Loucy (cell line): ENCODE results near the gene GARRE1.

Experiments used
- H2AFZ ChIP-seq: fragments of 200-600 bp; sonication (generic); 2 replicates; pipeline ENCODE4 v1.6.0; 2016; ENCODE audit warnings: antibody characterized with exemption, mild to moderate bottlenecking, low read length, moderate library complexity
- H3F3A ChIP-seq: fragments of 200-600 bp; 2 replicates; pipeline ENCODE4 v1.6.0; 2016; ENCODE audit warnings: antibody characterized with exemption, low read depth, mild to moderate bottlenecking
- H3K27me3 ChIP-seq: fragments of 200-600 bp; sonication (generic); 2 replicates; pipeline ENCODE4 v1.6.1; 2014; ENCODE audit warnings: low read length, mild to moderate bottlenecking; ENCODE audit not compliant: insufficient read depth, poor library complexity, severe bottlenecking
- H3K36me3 ChIP-seq: fragments of 200-600 bp; sonication (generic); 2 replicates; pipeline ENCODE4 v1.6.1; 2016; ENCODE audit warnings: low read length; ENCODE audit not compliant: insufficient read depth
- H3K4me1 ChIP-seq: fragments of 200-600 bp; sonication (generic); 2 replicates; pipeline ENCODE4 v1.5.1; 2014; ENCODE audit warnings: low read length, mild to moderate bottlenecking; ENCODE audit not compliant: insufficient read depth, poor library complexity, severe bottlenecking
- H3K4me2 ChIP-seq: fragments of 200-600 bp; sonication (generic); 2 replicates; pipeline ENCODE4 v1.6.0; 2014; ENCODE audit warnings: antibody characterized with exemption, low read length, low read depth, mild to moderate bottlenecking; ENCODE audit not compliant: poor library complexity, severe bottlenecking
- H3K4me3 ChIP-seq: fragments of 200-600 bp; sonication (generic); 2 replicates; pipeline ENCODE4 v1.5.1; 2014; ENCODE audit warnings: low read length, mild to moderate bottlenecking, mixed read lengths; ENCODE audit not compliant: poor library complexity, severe bottlenecking
- H3K79me2 ChIP-seq: fragments of 200-600 bp; sonication (generic); 2 replicates; pipeline ENCODE4 v1.6.1; 2014; ENCODE audit warnings: low read length; ENCODE audit not compliant: insufficient read depth
- H3K9ac ChIP-seq: fragments of 200-600 bp; sonication (generic); 2 replicates; pipeline ENCODE4 v1.6.0; 2014; ENCODE audit warnings: mild to moderate bottlenecking, low read depth, low read length, moderate library complexity; ENCODE audit not compliant: poor library complexity, severe bottlenecking
- H3K9me2 ChIP-seq: fragments of 200-600 bp; sonication (generic); replicated peaks from 2 replicates; pipeline ENCODE4 v1.6.1; 2016; ENCODE audit warnings: low read depth, low read length, mixed read lengths
- H3K9me3 ChIP-seq: fragments of 200-600 bp; sonication (generic); 2 replicates; pipeline ENCODE4 v1.6.1; 2014; ENCODE audit warnings: mild to moderate bottlenecking, antibody characterized with exemption, low read length, low read depth; ENCODE audit not compliant: insufficient read depth
- H4K20me1 ChIP-seq: fragments of 200-600 bp; sonication (generic); 2 replicates; pipeline ENCODE4 v1.6.0; 2014; ENCODE audit warnings: antibody characterized with exemption, low read length, mild to moderate bottlenecking; ENCODE audit not compliant: insufficient read depth, poor library complexity, severe bottlenecking
- EZH2phosphoT487 ChIP-seq: fragments of 200-600 bp; IDR thresholded peaks from 2 replicates; pipeline ENCODE4 v1.6.1; 2018; ENCODE audit warnings: antibody characterized with exemption, mild to moderate bottlenecking, moderate library complexity, borderline replicate concordance
- TF ChIP-seq, protein P1 (sequence below): fragments of 200-600 bp; sonication (generic); conservative IDR thresholded peaks from 2 replicates; pipeline ENCODE4 v1.5.1; 2014; ENCODE audit warnings: mild to moderate bottlenecking, antibody characterized with exemption, low read length

GARRE1 gene

DNA sequence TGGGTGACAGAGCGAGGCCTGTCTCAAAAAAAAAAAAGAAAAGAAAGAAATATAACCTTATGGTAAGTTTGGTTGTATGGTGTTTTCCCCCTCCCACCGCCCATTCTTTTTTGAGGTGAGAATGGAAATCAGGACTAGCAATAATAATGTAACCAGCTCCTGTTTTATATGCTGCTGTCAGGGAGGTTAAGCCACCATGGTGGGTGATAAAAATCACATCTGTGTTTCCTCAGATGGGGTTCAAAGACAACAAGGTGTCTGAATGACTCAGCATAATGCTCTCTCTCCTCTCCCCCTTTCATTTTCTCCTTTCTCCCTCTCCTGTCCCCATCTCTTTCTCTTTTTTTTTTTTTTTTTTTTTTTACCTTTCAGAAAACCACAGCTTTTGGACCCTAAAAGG is 28.3 kb upstream of the GARRE1 start:
- Histone ChIP-seq H3K9me2 (no peaks in the 10 kb centered on the region), H4K20me1 (peaks cover 60% of the 10 kb centered on the region), H3F3A (peaks cover 5% of the 10 kb centered on the region; the same call in 1 of the 2 replicates), H3K27me3 (no peaks in the 10 kb centered on the region), H3K36me3 (peaks cover 92% of the 10 kb centered on the region), H3K9me3 (no peaks in the 10 kb centered on the region), H2AFZ (no peak overlapping the region), H3K79me2 (no peaks in the 10 kb centered on the region), H3K4me3 (no peak overlapping the region), H3K9ac (no peak overlapping the region), H3K4me1 (peaks cover 17% of the 10 kb centered on the region), H3K4me2 (no peak overlapping the region)
- TF ChIP-seq, protein P1, sequence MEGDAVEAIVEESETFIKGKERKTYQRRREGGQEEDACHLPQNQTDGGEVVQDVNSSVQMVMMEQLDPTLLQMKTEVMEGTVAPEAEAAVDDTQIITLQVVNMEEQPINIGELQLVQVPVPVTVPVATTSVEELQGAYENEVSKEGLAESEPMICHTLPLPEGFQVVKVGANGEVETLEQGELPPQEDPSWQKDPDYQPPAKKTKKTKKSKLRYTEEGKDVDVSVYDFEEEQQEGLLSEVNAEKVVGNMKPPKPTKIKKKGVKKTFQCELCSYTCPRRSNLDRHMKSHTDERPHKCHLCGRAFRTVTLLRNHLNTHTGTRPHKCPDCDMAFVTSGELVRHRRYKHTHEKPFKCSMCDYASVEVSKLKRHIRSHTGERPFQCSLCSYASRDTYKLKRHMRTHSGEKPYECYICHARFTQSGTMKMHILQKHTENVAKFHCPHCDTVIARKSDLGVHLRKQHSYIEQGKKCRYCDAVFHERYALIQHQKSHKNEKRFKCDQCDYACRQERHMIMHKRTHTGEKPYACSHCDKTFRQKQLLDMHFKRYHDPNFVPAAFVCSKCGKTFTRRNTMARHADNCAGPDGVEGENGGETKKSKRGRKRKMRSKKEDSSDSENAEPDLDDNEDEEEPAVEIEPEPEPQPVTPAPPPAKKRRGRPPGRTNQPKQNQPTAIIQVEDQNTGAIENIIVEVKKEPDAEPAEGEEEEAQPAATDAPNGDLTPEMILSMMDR, result no peak
- TF ChIP-seq EZH2phosphoT487, result no peak

DNA sequence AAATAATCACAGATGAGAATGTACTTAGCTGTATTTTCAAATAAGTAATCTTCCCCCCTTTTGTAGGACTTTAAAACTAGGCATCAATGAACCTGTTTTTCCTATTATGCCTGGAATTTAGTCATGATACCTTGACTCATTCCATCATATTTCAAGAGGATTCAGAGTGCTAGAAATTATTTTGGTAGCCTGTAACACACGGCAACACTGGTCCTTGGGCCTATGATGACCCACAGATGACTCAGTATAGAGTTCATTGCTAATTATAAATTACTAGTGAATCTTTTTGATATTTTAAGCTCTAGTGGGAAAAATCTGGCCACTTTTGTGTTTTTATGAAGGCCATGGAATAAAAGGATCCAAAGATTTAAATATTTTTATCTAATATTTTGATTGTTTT is 26.0 kb upstream of the GARRE1 start:
- Histone ChIP-seq H3K4me1 (peaks cover 17% of the 10 kb centered on the region), H3K4me2 (no peak overlapping the region), H3K9ac (no peak overlapping the region), H2AFZ (no peak overlapping the region), H3K27me3 (no peaks in the 10 kb centered on the region), H4K20me1 (peaks cover 38% of the 10 kb centered on the region), H3K36me3 (peaks cover 69% of the 10 kb centered on the region; the same call in 1 of the 2 replicates), H3K79me2 (no peaks in the 10 kb centered on the region), H3K4me3 (no peak overlapping the region), H3K9me3 (no peaks in the 10 kb centered on the region), H3F3A (peaks cover 5% of the 10 kb centered on the region; the same call in 1 of the 2 replicates), H3K9me2 (no peaks in the 10 kb centered on the region)
- TF ChIP-seq, protein P1, result no peak
- no peak for TF ChIP-seq EZH2phosphoT487

DNA sequence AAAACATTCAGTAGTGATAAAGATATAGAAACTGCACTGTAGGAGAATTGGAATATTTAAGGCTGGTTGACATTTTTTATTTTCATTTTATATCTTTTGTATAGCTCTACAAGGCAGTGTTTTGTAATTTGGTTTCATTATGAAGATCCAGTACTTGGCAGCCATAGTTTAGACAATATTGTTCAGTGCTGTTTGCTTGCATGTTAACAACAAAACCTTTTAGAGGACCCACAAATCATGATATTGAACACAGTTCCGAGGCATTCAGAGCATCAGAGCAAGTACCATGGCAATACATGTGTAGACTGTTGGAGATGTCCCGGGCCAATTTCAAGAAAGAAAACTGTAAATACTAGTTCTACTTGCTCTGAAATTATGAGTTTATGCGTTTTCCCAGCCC is 25.6 kb upstream of the GARRE1 start:
- H3K4me2 ChIP-seq, result no peak overlapping the region
- H3K36me3 ChIP-seq, result peaks cover 65% of the 10 kb centered on the region; the same call in 1 of the 2 replicates

More for the DNA sequence above, 25.6 kb upstream of the GARRE1 start:
- H2AFZ ChIP-seq, result no peak overlapping the region
- H3K4me1 ChIP-seq, result peaks cover 17% of the 10 kb centered on the region
- no peak overlapping the region for H3K4me3 ChIP-seq
- H3K79me2 ChIP-seq, result no peaks in the 10 kb centered on the region
- H3K9me3 ChIP-seq, result no peaks in the 10 kb centered on the region
- TF ChIP-seq, protein P1, result no peak
- TF ChIP-seq EZH2phosphoT487, result no peak
- no peak overlapping the region for H3K9ac ChIP-seq
- no peaks in the 10 kb centered on the region for H3K27me3 ChIP-seq
- peaks cover 5% of the 10 kb centered on the region; the same call in 1 of the 2 replicates for H3F3A ChIP-seq
- H4K20me1 ChIP-seq, result peaks cover 34% of the 10 kb centered on the region
- H3K9me2 ChIP-seq, result no peaks in the 10 kb centered on the region
